Activated naive CD8-positive, alpha-beta T cell treated with anti-CD3 and anti-CD28 coated beads, Interleukin-2, amount 10 ng/mL, durations not matched to agents 7 days and 5 days (primary cell): ENCODE data around the gene ANKRD6. TPM values are rescaled to one million over a fixed set of nuclear protein-coding genes. Genes with fewer than 3 reads are reported as not detected.

ENCODE experiments used
- ATAC-seq: fragments of 150-1000 bp; cut with Tn5 transposase; one replicate; pipeline ENCODE4 v1.10.0; 2021; ENCODE audit warnings: low read depth, moderate library complexity
- POLR2A ChIA-PET: fragments of 350-600 bp; sonication (Branson Sonifier 250); formaldehyde crosslinking; loops from one replicate; lab custom pipeline; 2021; ENCODE audit warnings: antibody characterized with exemption; lab: Charles Lee
- DNase-seq: peaks from one replicate; pipeline ENCODE4 v3.0.0; 2021
- H3K27ac Mint-ChIP-seq: one replicate; pipeline ENCODE4 v1.8.0; 2022; ENCODE audit warnings: mild to moderate bottlenecking, mixed read lengths
- H3K27me3 Mint-ChIP-seq: one replicate; pipeline ENCODE4 v1.8.0; 2022; ENCODE audit warnings: mild to moderate bottlenecking, moderate library complexity, mixed read lengths
- H3K36me3 Mint-ChIP-seq: one replicate; pipeline ENCODE4 v1.8.0; 2021; ENCODE audit warnings: mild to moderate bottlenecking, mixed read lengths
- H3K4me1 Mint-ChIP-seq: one replicate; pipeline ENCODE4 v1.8.0; 2021; ENCODE audit warnings: mixed read lengths
- H3K4me3 Mint-ChIP-seq: one replicate; pipeline ENCODE4 v1.8.0; 2022; ENCODE audit warnings: mild to moderate bottlenecking, moderate library complexity, mixed read lengths
- H3K9me3 Mint-ChIP-seq: one replicate; pipeline ENCODE4 v1.8.0; 2021; ENCODE audit warnings: mixed read lengths
- total RNA-seq, 2 experiments: library from RNA; stranded (reverse); gene quantifications; one replicate each; pipeline ENCODE4 v1.2.3, GENCODE V29; 2021

ANKRD6 gene
- total RNA-seq, 2 experiments from 2014 or later: 14.7 to 18.9 TPM

- Mint-ChIP-seq H3K4me1 (no peaks in the 10 kb centered on the region), H3K27ac (no peak overlapping the region), H3K36me3 (peaks cover 22% of the 10 kb centered on the region), H3K27me3 (no peaks in the 10 kb centered on the region), H3K4me3 (no peak overlapping the region), H3K9me3 (no peaks in the 10 kb centered on the region)
- POLR2A ChIA-PET: no interaction called here
- DNase-seq (no peak), ATAC-seq (no peak)
These were observed 228.0 kb downstream of the ANKRD6 start for GRCh38 chr6:89660981-89661380.

- Mint-ChIP-seq H3K9me3 (no peaks in the 10 kb centered on the region), H3K27ac (no peak overlapping the region)
These were observed 228.6 kb downstream of the ANKRD6 start for GRCh38 chr6:89661559-89661958.

GRCh38 chr6:89662659-89663223, 229.8 kb downstream of the ANKRD6 start:
- POLR2A ChIA-PET: no interaction called here
- Mint-ChIP-seq H3K27ac (no peak overlapping the region), H3K36me3 (peaks cover 20% of the 10 kb centered on the region), H3K27me3 (no peaks in the 10 kb centered on the region), H3K4me3 (no peak overlapping the region), H3K4me1 (no peaks in the 10 kb centered on the region), H3K9me3 (no peaks in the 10 kb centered on the region)
- no peak for DNase-seq
- ATAC-seq: no peak

More at GRCh38 chr6:89661559-89661958, 228.6 kb downstream of the ANKRD6 start:
- ATAC-seq (no peak), DNase-seq (no peak)
- POLR2A ChIA-PET: no interaction called here
- H3K36me3 Mint-ChIP-seq: peaks cover 22% of the 10 kb centered on the region
- H3K4me1 Mint-ChIP-seq: no peaks in the 10 kb centered on the region
- no peak overlapping the region for H3K4me3 Mint-ChIP-seq
- H3K27me3 Mint-ChIP-seq: no peaks in the 10 kb centered on the region

- Mint-ChIP-seq H3K36me3 (peaks cover 13% of the 10 kb centered on the region), H3K27me3 (no peaks in the 10 kb centered on the region), H3K27ac (no peak overlapping the region), H3K4me1 (no peaks in the 10 kb centered on the region), H3K4me3 (no peak overlapping the region), H3K9me3 (no peaks in the 10 kb centered on the region)
- DNase-seq: no peak
- POLR2A ChIA-PET: no interaction called here
- no peak for ATAC-seq
These were observed 235.1 kb downstream of the ANKRD6 start for GRCh38 chr6:89667872-89668556.

- POLR2A ChIA-PET: no interaction called here
- Mint-ChIP-seq H3K4me3 (no peak overlapping the region), H3K36me3 (peaks cover 7% of the 10 kb centered on the region)
These were observed 236.1 kb downstream of the ANKRD6 start for GRCh38 chr6:89669002-89669401.

GRCh38 chr6:89670935-89671565, 238.1 kb downstream of the ANKRD6 start:
- H3K27ac Mint-ChIP-seq: no peak overlapping the region
- no peaks in the 10 kb centered on the region for H3K4me1 Mint-ChIP-seq
- ATAC-seq: no peak
- POLR2A ChIA-PET: no interaction called here
- no peak for DNase-seq
- H3K27me3 Mint-ChIP-seq: no peaks in the 10 kb centered on the region
- peaks cover 10% of the 10 kb centered on the region for H3K36me3 Mint-ChIP-seq
- no peaks in the 10 kb centered on the region for H3K9me3 Mint-ChIP-seq
- H3K4me3 Mint-ChIP-seq: no peak overlapping the region

More at GRCh38 chr6:89669002-89669401, 236.1 kb downstream of the ANKRD6 start:
- Mint-ChIP-seq H3K27me3 (no peaks in the 10 kb centered on the region), H3K27ac (no peak overlapping the region), H3K4me1 (no peaks in the 10 kb centered on the region), H3K9me3 (no peaks in the 10 kb centered on the region)
- DNase-seq (no peak), ATAC-seq (no peak)

GRCh38 chr6:89675949-89676748, 243.2 kb downstream of the ANKRD6 start:
- DNase-seq (no peak), ATAC-seq (no peak)
- H3K27me3 Mint-ChIP-seq: no peaks in the 10 kb centered on the region
- POLR2A ChIA-PET: no interaction called here
- no peak overlapping the region for H3K4me3 Mint-ChIP-seq
- H3K4me1 Mint-ChIP-seq: no peaks in the 10 kb centered on the region
- H3K36me3 Mint-ChIP-seq: peaks cover 19% of the 10 kb centered on the region
- H3K27ac Mint-ChIP-seq: no peak overlapping the region
- H3K9me3 Mint-ChIP-seq: no peaks in the 10 kb centered on the region

- POLR2A ChIA-PET: no interaction called here
- Mint-ChIP-seq H3K9me3 (no peaks in the 10 kb centered on the region), H3K4me3 (no peak overlapping the region), H3K4me1 (no peaks in the 10 kb centered on the region), H3K36me3 (peaks cover 22% of the 10 kb centered on the region), H3K27ac (no peak overlapping the region), H3K27me3 (no peaks in the 10 kb centered on the region)
- DNase-seq: no peak
- no peak for ATAC-seq
These were observed 245.6 kb downstream of the ANKRD6 start for GRCh38 chr6:89678531-89678930.

GRCh38 chr6:89679215-89680120, 246.5 kb downstream of the ANKRD6 start:
- Mint-ChIP-seq H3K4me1 (no peaks in the 10 kb centered on the region), H3K27ac (no peak overlapping the region), H3K36me3 (peaks cover 24% of the 10 kb centered on the region), H3K9me3 (no peaks in the 10 kb centered on the region), H3K4me3 (no peak overlapping the region), H3K27me3 (no peaks in the 10 kb centered on the region)
- POLR2A ChIA-PET: no interaction called here
- ATAC-seq: no peak
- no peak for DNase-seq

- Mint-ChIP-seq H3K27me3 (no peaks in the 10 kb centered on the region), H3K36me3 (peaks cover 27% of the 10 kb centered on the region), H3K27ac (no peak overlapping the region), H3K4me3 (no peak overlapping the region), H3K4me1 (no peaks in the 10 kb centered on the region), H3K9me3 (no peaks in the 10 kb centered on the region)
- POLR2A ChIA-PET: no interaction called here
- no peak for ATAC-seq
- DNase-seq: no peak
These were observed 247.2 kb downstream of the ANKRD6 start for GRCh38 chr6:89680150-89680549.

GRCh38 chr6:89680551-89680950, 247.6 kb downstream of the ANKRD6 start:
- H3K4me3 Mint-ChIP-seq: no peak overlapping the region
- H3K9me3 Mint-ChIP-seq: no peaks in the 10 kb centered on the region
- H3K27me3 Mint-ChIP-seq: no peaks in the 10 kb centered on the region
- H3K36me3 Mint-ChIP-seq: peaks cover 30% of the 10 kb centered on the region
- POLR2A ChIA-PET: no interaction called here
- DNase-seq: no peak
- no peaks in the 10 kb centered on the region for H3K4me1 Mint-ChIP-seq
- ATAC-seq: no peak
- H3K27ac Mint-ChIP-seq: no peak overlapping the region

GRCh38 chr6:89681983-89682564, 249.1 kb downstream of the ANKRD6 start:
- Mint-ChIP-seq H3K4me3 (no peak overlapping the region), H3K4me1 (no peaks in the 10 kb centered on the region), H3K9me3 (no peaks in the 10 kb centered on the region), H3K36me3 (peaks cover 30% of the 10 kb centered on the region), H3K27me3 (no peaks in the 10 kb centered on the region), H3K27ac (no peak overlapping the region)
- ATAC-seq (no peak), DNase-seq (no peak)
- POLR2A ChIA-PET: no interaction called here
